HG03280 (cell line): ENCODE measurements around the gene ZNF804A.

Experiments used
- ATAC-seq: cut with Tn5 transposase; IDR thresholded peaks from one replicate; pipeline ENCODE4 v1.9.1; 2021; ENCODE audit warnings: mild to moderate bottlenecking, moderate library complexity; ENCODE audit not compliant: unreplicated experiment

ZNF804A gene

GRCh38 chr2:184602734-184603133 lies 4.4 kb downstream of the ZNF804A start:
- no peak for ATAC-seq

- no peak for ATAC-seq
Observed at GRCh38 chr2:184610891-184611290, 12.6 kb downstream of the ZNF804A start.

- ATAC-seq, result no peak
Observed at GRCh38 chr2:184611361-184612085, 13.2 kb downstream of the ZNF804A start.

- no peak for ATAC-seq
Observed at GRCh38 chr2:184620367-184620766, 22.0 kb downstream of the ZNF804A start.

- no peak for ATAC-seq
Observed at GRCh38 chr2:184624311-184624710, 26.0 kb downstream of the ZNF804A start.

GRCh38 chr2:184628051-184628450 lies 29.7 kb downstream of the ZNF804A start:
- no peak for ATAC-seq

GRCh38 chr2:184633726-184634125 lies 35.4 kb downstream of the ZNF804A start:
- no peak for ATAC-seq

- ATAC-seq, result no peak
Observed at GRCh38 chr2:184637781-184638180, 39.5 kb downstream of the ZNF804A start.

- ATAC-seq, result no peak
Observed at GRCh38 chr2:184644685-184645084, 46.4 kb downstream of the ZNF804A start.

- no peak for ATAC-seq
Observed at GRCh38 chr2:184646177-184646576, 47.8 kb downstream of the ZNF804A start.

- no peak for ATAC-seq
Observed at GRCh38 chr2:184646593-184646992, 48.3 kb downstream of the ZNF804A start.

GRCh38 chr2:184654945-184655344 lies 56.6 kb downstream of the ZNF804A start:
- ATAC-seq, result no peak

- ATAC-seq, result no peak
Observed at GRCh38 chr2:184677171-184677570, 78.8 kb downstream of the ZNF804A start.

- no peak for ATAC-seq
Observed at GRCh38 chr2:184679219-184680018, 81.1 kb downstream of the ZNF804A start.

GRCh38 chr2:184680825-184681224 lies 82.5 kb downstream of the ZNF804A start:
- ATAC-seq, result no peak

GRCh38 chr2:184681642-184682321 lies 83.5 kb downstream of the ZNF804A start:
- no peak for ATAC-seq

- ATAC-seq, result no peak
Observed at GRCh38 chr2:184683911-184684310, 85.6 kb downstream of the ZNF804A start.

- ATAC-seq, result no peak
Observed at GRCh38 chr2:184685999-184686841, 87.9 kb downstream of the ZNF804A start.

- ATAC-seq, result no peak
Observed at GRCh38 chr2:184689638-184690037, 91.3 kb downstream of the ZNF804A start.

- ATAC-seq, result no peak
Observed at GRCh38 chr2:184692141-184692734, 93.9 kb downstream of the ZNF804A start.
